ENCODE data around the gene OGT.

DNA sequence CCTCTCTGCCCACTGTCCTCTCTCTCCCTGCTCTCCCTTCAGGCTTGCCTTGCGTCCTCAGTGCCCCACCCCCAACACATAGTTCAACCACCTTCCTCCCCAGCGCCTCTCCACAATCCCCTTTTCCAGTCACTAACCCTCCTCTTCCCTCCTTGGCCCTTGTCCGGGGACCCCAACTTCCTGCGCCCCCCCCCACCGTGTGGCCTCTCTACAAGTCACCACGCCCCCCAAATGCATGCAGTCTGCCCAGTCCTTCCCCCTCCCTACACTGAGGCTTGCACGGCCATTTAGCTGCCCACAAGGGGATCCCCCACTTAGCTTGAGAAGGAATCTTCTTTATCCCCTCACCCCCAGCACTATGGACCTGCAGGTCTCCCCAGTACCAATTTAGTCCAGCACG lies 84.8 kb downstream of the OGT start:
- TF ChIP-seq, protein P1, sequence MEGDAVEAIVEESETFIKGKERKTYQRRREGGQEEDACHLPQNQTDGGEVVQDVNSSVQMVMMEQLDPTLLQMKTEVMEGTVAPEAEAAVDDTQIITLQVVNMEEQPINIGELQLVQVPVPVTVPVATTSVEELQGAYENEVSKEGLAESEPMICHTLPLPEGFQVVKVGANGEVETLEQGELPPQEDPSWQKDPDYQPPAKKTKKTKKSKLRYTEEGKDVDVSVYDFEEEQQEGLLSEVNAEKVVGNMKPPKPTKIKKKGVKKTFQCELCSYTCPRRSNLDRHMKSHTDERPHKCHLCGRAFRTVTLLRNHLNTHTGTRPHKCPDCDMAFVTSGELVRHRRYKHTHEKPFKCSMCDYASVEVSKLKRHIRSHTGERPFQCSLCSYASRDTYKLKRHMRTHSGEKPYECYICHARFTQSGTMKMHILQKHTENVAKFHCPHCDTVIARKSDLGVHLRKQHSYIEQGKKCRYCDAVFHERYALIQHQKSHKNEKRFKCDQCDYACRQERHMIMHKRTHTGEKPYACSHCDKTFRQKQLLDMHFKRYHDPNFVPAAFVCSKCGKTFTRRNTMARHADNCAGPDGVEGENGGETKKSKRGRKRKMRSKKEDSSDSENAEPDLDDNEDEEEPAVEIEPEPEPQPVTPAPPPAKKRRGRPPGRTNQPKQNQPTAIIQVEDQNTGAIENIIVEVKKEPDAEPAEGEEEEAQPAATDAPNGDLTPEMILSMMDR (IDR thresholded peaks at IDR 0.05; ENCODE audit: low read depth, low read length) = no peak
- no peak for TF ChIP-seq POLR2A (IDR thresholded peaks at IDR 0.05; ENCODE audit: extremely low read depth, insufficient read length)
